Activated naive CD4-positive, alpha-beta T cell treated with anti-CD3 and anti-CD28 coated beads for 36 hours (primary cell): ENCODE results near the gene PANX2. TPM values are rescaled to one million over a fixed set of nuclear protein-coding genes. Genes with fewer than 3 reads are reported as not detected.

Experiments used
- CTCF ChIA-PET: fragments of 350-600 bp; sonication (Branson Sonifier 250); formaldehyde crosslinking; loops from one replicate; lab custom pipeline; 2021; ENCODE audit warnings: antibody characterized with exemption; lab: Charles Lee
- DNase-seq: peaks from one replicate; pipeline ENCODE4 v3.0.0-alpha.2; 2020
- H3K27ac Mint-ChIP-seq: one replicate; pipeline ENCODE4 v1.8.0; 2021; ENCODE audit warnings: mild to moderate bottlenecking, mixed read lengths
- H3K27me3 Mint-ChIP-seq: one replicate; pipeline ENCODE4 v1.8.0; 2021; ENCODE audit warnings: low read depth, mixed read lengths
- H3K36me3 Mint-ChIP-seq: one replicate; pipeline ENCODE4 v1.8.0; 2021; ENCODE audit warnings: low read depth, mixed read lengths
- H3K4me1 Mint-ChIP-seq: one replicate; pipeline ENCODE4 v1.8.0; 2021; ENCODE audit warnings: low read depth, mixed read lengths
- H3K4me3 Mint-ChIP-seq: one replicate; pipeline ENCODE4 v1.8.0; 2021; ENCODE audit warnings: mild to moderate bottlenecking, moderate library complexity, mixed read lengths
- H3K9me3 Mint-ChIP-seq: one replicate; pipeline ENCODE4 v1.8.0; 2021; ENCODE audit warnings: mixed read lengths
- intact Hi-C: fragments of 100-400 bp; cut with micrococcal nuclease; formaldehyde crosslinking; loops from one replicate; pipeline ENCODE4 v1.15.1; 2023
- total RNA-seq, 2 experiments: library from RNA; stranded (reverse); gene quantifications; one replicate each; pipeline ENCODE4 v1.2.3, GENCODE V29; 2021

Gene PANX2
- total RNA-seq, 2 experiments from 2014 or later: 1.2 to 1.7 TPM

DNA sequence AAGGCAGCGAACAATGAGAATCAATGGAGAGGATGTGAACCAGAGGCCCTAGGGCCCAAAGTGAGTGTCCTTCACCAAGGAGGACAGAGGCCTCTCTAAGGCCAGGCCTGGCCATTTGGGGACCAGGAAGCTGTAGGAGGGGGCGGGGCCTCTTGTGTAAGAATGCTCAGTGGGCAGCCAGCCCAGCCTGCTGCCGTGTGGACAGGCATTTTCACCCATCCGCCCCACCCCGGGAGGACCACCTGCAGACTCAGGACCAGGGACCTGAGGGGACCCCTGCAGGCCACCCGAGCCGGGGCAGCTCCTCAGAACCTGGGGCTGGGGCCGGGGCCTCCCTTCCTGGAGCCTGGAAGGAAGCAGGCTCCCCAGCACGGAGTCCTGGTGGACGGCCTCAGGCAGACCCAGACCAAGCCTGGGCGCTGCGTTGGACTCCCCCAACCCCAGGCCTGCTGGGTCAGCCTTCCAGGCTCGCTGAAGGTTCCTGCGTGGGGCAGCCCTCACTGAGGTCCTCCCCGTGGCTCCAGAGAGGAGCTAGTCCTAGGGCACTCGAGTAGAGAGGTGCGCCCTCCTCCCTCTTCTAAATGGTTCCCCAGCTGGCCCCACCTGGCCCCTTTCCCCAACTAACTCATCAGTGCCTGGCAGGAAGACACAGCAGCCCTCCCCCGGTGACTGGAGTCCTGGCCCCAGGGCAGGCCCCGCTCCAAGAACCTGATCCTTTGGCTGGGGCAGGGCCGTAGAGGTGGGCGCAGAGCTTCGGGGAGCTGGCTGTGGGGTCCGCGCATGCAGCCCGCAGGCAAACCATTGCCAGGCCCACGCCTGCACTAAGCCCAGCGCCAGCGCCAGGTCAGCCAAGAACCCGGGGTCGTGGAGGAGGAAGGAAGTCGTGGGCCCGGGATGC is 13.7 kb downstream of the PANX2 start:
- Mint-ChIP-seq H3K9me3 (no peaks in the 10 kb centered on the region), H3K4me3 (peak overlapping the region; percentile 66), H3K4me1 (peaks cover 25% of the 10 kb centered on the region), H3K27me3 (peaks cover 5% of the 10 kb centered on the region), H3K27ac (no peak overlapping the region), H3K36me3 (peaks cover 2% of the 10 kb centered on the region)
- intact Hi-C loops: loop anchor here (2.0 kb wide), 1 partner anchor 17 kb away; the partner anchor contains the start of gene SELENOO
- CTCF ChIA-PET: no interaction called here
- no peak for DNase-seq

DNA sequence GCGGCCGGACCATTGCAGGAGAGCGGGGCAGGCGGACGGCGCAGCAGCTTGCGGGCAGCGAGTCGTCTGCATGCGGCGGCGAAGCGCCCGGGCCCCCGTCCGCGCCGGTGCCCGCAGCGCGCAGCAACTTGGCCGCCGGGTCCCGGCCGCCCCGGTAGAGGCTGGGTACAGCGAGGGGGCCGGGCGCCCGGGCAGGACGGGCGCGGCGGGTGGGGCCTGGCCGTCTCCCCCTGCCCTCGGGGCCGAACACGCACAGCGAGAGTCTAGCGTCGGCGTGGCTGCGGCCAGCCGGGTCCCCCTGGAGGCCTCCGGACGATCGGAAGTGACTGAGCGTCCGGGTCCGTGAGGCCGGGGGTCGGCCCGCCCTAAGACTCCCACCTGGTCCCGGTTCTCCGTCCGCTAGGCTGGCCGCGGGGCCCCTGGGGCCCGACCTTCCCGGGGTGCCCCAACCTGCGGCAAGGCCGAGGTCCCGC is 14.4 kb downstream of the PANX2 start:
- Mint-ChIP-seq H3K4me3 (peak overlapping the region; percentile 93), H3K9me3 (no peaks in the 10 kb centered on the region), H3K27ac (no peak overlapping the region), H3K36me3 (peaks cover 2% of the 10 kb centered on the region), H3K4me1 (peaks cover 31% of the 10 kb centered on the region), H3K27me3 (no peaks in the 10 kb centered on the region)
- CTCF ChIA-PET: no interaction called here
- intact Hi-C loops: loop anchor here (2.0 kb wide), 1 partner anchor 16 kb away; the partner anchor contains the start of gene SELENOO
- no peak for DNase-seq

DNA sequence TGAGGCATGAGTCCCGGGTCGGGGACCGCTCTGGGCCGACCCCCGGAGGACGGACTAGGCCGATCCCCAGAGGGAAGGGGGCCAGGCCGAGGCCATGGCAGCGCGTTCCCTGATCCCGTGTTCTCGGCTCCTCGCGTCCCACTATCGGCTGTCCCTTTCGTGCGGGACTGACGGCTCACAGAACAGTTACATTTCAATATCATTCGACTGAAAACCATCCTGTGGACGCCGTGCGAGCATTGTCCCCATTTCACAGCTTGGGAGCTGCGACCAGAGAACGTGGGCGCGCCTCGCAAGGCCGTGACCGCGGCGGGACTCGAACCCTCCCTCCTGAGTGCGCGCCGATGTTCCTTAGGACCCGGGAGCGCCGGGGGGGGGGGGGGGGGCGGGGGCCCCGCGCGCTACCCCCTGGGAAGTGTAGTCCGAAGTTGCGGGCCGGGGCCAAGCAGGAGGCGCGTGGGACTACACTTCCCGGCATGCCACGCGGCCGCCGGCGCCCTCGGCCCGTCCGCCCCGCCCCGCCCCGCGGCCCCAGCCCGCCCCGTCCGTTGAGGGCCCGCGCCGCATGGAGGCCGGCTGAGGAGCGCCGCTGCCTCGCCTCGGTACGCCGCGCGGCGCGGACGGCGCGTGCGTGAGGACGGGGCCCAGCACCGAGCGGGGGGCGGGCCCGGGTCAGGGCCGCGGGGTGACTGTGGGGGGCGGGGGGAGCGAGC is 15.0 kb downstream of the PANX2 start, which contains the start of gene TRABD:
Gene TRABD, plus strand, starts transcription at position 539 of the 713 bp plus-strand sequence. CDS start 7,148 bp downstream, outside the sequence.
- Mint-ChIP-seq H3K4me3 (peak within 1 kb of the TSS; percentile 93), H3K9me3 (no peaks in the 10 kb centered on the region), H3K4me1 (peaks cover 33% of the 10 kb centered on the region), H3K27ac (peak within 1 kb of the TSS; percentile 87), H3K27me3 (no peaks in the 10 kb centered on the region), H3K36me3 (peaks cover 2% of the 10 kb centered on the region)
- CTCF ChIA-PET: no interaction called here
- intact Hi-C loops: loop anchor here (2.0 kb wide), 1 partner anchor 15 kb away; the partner anchor contains the start of gene SELENOO
- DNase-seq: peak; percentile 90

DNA sequence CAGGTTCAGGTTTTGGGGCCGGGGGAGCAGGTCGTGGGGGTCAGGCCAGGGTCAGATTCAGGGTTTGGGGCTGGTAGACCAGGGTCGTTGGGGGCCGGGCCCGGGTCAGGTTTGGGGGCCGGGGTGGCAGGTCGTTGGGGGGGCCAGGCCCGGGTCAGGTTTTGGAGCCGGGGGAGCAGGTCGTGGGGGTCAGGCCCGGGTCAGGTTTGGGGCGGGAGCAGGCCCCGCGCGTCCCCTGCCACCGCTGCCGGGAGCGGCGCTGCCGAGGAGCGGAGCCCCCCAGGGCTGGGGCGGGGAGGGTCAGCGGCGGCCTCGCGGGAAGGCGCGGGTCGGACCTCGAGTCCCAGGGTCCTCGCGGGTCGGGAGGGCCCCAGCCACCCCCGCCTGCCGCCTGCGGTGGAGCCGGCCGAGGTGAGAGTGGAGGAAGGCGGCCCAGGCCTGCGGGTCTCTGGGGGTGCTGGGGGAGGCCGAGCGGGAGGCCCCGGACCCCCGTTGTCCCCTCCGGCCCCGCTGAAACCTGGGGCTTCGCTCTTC is 15.7 kb downstream of the PANX2 start:
- Mint-ChIP-seq H3K36me3 (peaks cover 3% of the 10 kb centered on the region), H3K4me3 (peak overlapping the region; percentile 93), H3K4me1 (peaks cover 36% of the 10 kb centered on the region), H3K27ac (peak overlapping the region; percentile 87), H3K27me3 (no peaks in the 10 kb centered on the region), H3K9me3 (no peaks in the 10 kb centered on the region)
- DNase-seq: no peak
- CTCF ChIA-PET: interaction anchor here (0.6 to 2.3 kb wide), 2 partner anchors 256 to 407 kb away, joined by 4 to 5 read pairs; no protein-coding TSS in a partner anchor
- intact Hi-C loops: no loop called here

DNA sequence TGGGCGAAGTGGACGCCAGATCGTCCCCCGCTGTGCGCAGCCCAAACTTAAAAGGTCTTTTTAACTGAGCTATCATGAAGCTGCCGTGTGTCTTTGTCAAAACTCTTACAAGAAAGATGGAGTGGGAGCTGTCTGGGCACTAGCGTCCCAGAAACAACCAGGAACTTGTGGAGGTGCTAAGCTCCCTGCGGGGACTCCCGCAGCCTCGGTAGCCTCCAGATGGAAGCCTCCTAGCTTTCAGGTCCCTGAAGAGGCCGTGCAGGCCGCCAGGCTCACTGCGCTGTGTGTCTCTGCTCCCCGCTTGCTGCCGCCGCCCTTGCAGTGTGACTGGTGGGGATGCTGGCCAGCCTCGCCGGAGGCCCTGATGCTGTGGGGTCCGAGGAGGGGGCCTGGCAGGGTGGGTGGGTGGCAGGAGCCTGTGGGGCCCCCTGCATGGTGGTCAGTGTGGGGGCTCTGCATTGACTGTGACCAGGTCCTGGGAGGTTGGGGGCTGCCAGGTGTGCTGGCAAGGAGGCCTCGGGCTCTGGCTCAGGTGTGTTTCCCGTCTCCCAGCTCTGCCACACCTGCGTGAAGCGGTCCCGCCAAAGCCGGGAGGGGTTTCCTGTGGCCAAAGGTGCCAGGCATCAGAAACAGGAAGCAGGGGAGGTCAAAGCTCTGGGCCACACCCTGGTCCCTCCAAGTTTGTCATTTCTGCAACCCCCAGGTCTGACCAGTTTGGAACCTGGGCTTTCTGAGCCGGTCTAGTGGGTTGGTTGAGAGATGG is 16.4 kb downstream of the PANX2 start:
- Mint-ChIP-seq H3K27ac (peak overlapping the region; percentile 87), H3K27me3 (no peaks in the 10 kb centered on the region), H3K36me3 (peaks cover 8% of the 10 kb centered on the region), H3K9me3 (no peaks in the 10 kb centered on the region), H3K4me3 (peak overlapping the region; percentile 93), H3K4me1 (peaks cover 43% of the 10 kb centered on the region)
- no peak for DNase-seq
- CTCF ChIA-PET: interaction anchor here (0.6 to 2.3 kb wide), 3 partner anchors 89 to 406 kb away, joined by 3 to 5 read pairs (median 4); no protein-coding TSS in a partner anchor
- intact Hi-C loops: no loop called here

DNA sequence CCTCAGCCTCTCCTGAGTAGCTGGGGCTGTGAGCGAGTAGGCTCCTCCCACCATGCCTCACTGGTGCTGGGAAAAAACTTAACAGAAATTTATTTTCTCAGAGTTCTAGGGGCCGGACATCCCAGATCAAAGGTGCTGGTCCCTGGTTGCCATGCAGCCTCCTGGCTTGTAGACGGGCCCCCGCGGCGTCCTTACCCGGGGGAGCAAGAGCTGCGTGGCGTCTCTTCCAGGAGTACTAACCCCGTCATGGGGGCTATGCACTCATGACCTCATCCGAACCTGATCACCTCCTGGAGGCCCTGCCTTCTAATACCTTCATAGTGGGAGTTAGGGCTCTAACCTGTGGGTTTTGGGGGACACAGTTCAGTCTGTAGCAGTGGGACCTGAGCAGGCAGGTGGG is 17.8 kb downstream of the PANX2 start:
- intact Hi-C loops: no loop called here
- Mint-ChIP-seq H3K4me3 (no peak overlapping the region), H3K9me3 (no peaks in the 10 kb centered on the region), H3K4me1 (peaks cover 55% of the 10 kb centered on the region), H3K27me3 (no peaks in the 10 kb centered on the region), H3K27ac (peak overlapping the region; percentile 73), H3K36me3 (peaks cover 14% of the 10 kb centered on the region)
- CTCF ChIA-PET: interaction anchor here (2.3 kb wide), 1 partner anchor 258 kb away, joined by 5 read pairs; no protein-coding TSS in a partner anchor
- DNase-seq: no peak

DNA sequence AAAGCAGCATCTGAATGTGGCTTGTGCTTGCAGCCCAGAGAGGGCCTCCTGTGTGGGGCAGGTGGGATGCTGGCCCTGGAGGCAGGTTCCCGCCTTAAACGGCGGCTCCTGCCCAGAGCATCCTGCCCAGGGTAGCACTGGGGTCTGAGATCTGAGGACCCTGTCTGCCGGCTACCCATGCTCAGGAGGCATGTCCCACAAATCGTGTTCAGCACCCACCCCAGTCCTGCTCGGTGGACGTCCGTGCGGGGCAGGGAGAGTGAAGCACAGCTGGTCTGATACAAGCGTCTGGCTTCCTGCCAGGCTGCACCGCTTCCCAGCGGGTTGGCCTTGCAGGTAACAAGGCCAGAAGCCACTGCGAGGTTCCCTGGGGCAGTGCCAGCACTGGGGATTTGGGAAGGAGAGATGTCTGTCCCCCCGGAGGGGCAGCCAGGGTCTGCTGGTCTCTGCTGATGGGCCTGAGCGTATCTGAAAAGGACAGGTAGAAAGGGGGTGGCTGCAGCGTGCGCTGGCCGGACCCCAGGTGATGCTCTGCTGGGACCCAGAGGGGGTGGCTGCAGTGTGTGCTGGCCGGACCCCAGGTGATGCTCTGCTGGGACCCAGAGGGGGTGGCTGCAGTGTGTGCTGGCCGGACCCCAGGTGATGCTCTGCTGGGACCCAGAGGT is 18.8 kb downstream of the PANX2 start:
- CTCF ChIA-PET: interaction anchor here (3.3 kb wide), 1 partner anchor 40 kb away, joined by 15 read pairs; no protein-coding TSS in a partner anchor
- intact Hi-C loops: no loop called here
- peak overlapping the region; percentile 43 for H3K4me3 Mint-ChIP-seq
- DNase-seq: no peak
- H3K4me1 Mint-ChIP-seq: peaks cover 55% of the 10 kb centered on the region
- H3K9me3 Mint-ChIP-seq: no peaks in the 10 kb centered on the region
- H3K27me3 Mint-ChIP-seq: no peaks in the 10 kb centered on the region
- peak overlapping the region; percentile 41 for H3K27ac Mint-ChIP-seq
- peaks cover 14% of the 10 kb centered on the region for H3K36me3 Mint-ChIP-seq

DNA sequence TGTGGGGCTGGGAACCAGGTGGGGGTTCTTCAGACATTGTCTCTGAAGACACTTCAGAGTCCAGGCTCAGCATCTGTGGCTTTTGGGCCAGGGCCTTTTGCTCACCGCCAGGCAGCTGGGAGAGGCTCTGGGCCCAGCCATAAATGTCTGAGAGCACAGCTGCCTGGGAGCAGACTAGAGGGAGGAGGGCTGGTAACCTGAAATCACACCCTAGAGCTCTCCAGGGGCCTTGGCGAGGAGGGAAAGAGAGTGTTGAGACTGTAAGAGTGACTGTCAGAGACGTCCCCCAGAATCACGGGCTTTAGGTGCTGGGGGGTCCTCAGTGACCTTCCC is 19.3 kb downstream of the PANX2 start:
- H3K36me3 Mint-ChIP-seq: peaks cover 14% of the 10 kb centered on the region
- DNase-seq: no peak
- H3K9me3 Mint-ChIP-seq: no peaks in the 10 kb centered on the region
- CTCF ChIA-PET: interaction anchor here (1.2 to 3.3 kb wide), 4 partner anchors 12 to 259 kb away, joined by 4 to 15 read pairs (median 4); no protein-coding TSS in a partner anchor
- H3K4me3 Mint-ChIP-seq: peak overlapping the region; percentile 84
- intact Hi-C loops: loop anchor here (1.0 to 5.0 kb wide), 6 partner anchors 41 to 363 kb away; partner anchors contain the start of genes BRD1 and PIM3
- peaks cover 53% of the 10 kb centered on the region for H3K4me1 Mint-ChIP-seq
- peak overlapping the region; percentile 88 for H3K27ac Mint-ChIP-seq
- H3K27me3 Mint-ChIP-seq: no peaks in the 10 kb centered on the region

DNA sequence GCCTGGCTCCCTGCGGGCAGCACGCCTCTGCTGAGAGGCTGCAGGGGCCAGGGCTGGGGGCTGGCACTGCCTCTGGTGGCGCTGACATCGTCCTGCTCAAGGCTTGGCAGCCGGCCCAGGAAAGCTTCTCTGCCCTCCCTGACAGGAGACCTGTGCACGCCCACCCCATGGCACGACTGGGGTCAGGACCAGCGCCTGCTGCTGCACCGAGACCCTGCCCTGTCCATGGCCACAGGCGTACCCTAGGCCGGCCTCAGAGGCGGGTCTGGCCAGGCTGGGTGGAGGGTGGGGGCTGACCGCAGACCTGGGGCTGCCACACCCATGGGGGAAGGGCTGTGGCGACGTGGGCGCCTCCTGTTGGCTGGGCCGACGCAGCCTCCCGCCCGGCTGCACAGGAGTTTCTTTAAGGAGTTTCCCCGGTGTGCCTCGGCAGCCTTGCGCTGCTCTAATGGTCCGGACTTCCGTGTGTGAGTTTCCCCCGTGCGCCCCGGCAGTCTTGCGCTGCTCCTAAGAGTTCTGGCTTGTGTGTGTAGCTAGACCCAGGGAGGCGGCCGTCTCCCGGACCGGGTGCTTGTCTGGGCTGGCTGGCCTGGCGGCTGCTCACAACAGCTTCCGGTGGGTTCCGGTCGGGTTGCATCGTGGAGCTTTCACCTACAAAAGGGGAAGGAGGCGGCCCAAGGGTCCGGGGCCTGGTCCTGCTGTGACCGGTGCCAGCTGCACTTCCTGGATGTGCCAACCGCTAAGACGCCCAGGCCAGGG is 19.8 kb downstream of the PANX2 start:
- H3K9me3 Mint-ChIP-seq: no peaks in the 10 kb centered on the region
- H3K27ac Mint-ChIP-seq: peak overlapping the region; percentile 88
- peaks cover 14% of the 10 kb centered on the region for H3K36me3 Mint-ChIP-seq
- CTCF ChIA-PET: interaction anchor here (1.2 to 3.3 kb wide), 6 partner anchors 11 to 260 kb away, joined by 4 to 15 read pairs (median 6); no protein-coding TSS in a partner anchor
- DNase-seq: peak; percentile 83
- H3K27me3 Mint-ChIP-seq: no peaks in the 10 kb centered on the region
- peaks cover 55% of the 10 kb centered on the region for H3K4me1 Mint-ChIP-seq
- intact Hi-C loops: loop anchor here (1.0 to 5.0 kb wide), 6 partner anchors 41 to 363 kb away; partner anchors contain the start of genes BRD1 and PIM3
- H3K4me3 Mint-ChIP-seq: peak overlapping the region; percentile 84
